Adipocyte (in vitro differentiated cells): ENCODE measurements around the gene SIGLEC11.

Experiments
- DNase-seq: peaks from one replicate; pipeline ENCODE4 v3.0.0-alpha.2; 2015; ENCODE audit warnings: low read depth
- H3K27me3 ChIP-seq: replicated peaks from 2 replicates; pipeline ENCODE4 v1.7.0; 2013; ENCODE audit warnings: mild to moderate bottlenecking, low read length, moderate library complexity; ENCODE audit not compliant: control insufficient read depth, insufficient read depth
- H3K36me3 ChIP-seq: 2 replicates; pipeline ENCODE4 v1.7.0; 2013; ENCODE audit warnings: low read length, mild to moderate bottlenecking, moderate library complexity; ENCODE audit not compliant: control insufficient read depth, insufficient read depth, severe bottlenecking
- H3K4me1 ChIP-seq: 2 replicates; pipeline ENCODE4 v1.7.0; 2013; ENCODE audit warnings: mild to moderate bottlenecking, low read length, moderate library complexity; ENCODE audit not compliant: control insufficient read depth, insufficient read depth
- H3K4me3 ChIP-seq: 2 replicates; pipeline ENCODE4 v1.7.0; 2013; ENCODE audit warnings: mild to moderate bottlenecking, low read length, moderate library complexity
- H3K9ac ChIP-seq: 2 replicates; pipeline ENCODE4 v1.7.0; 2013; ENCODE audit warnings: mild to moderate bottlenecking, low read length, moderate library complexity
- H3K9me3 ChIP-seq: 2 replicates; pipeline ENCODE4 v1.7.0; 2013; ENCODE audit warnings: mild to moderate bottlenecking, low read length, moderate library complexity; ENCODE audit not compliant: control insufficient read depth

The SIGLEC11 gene

DNA sequence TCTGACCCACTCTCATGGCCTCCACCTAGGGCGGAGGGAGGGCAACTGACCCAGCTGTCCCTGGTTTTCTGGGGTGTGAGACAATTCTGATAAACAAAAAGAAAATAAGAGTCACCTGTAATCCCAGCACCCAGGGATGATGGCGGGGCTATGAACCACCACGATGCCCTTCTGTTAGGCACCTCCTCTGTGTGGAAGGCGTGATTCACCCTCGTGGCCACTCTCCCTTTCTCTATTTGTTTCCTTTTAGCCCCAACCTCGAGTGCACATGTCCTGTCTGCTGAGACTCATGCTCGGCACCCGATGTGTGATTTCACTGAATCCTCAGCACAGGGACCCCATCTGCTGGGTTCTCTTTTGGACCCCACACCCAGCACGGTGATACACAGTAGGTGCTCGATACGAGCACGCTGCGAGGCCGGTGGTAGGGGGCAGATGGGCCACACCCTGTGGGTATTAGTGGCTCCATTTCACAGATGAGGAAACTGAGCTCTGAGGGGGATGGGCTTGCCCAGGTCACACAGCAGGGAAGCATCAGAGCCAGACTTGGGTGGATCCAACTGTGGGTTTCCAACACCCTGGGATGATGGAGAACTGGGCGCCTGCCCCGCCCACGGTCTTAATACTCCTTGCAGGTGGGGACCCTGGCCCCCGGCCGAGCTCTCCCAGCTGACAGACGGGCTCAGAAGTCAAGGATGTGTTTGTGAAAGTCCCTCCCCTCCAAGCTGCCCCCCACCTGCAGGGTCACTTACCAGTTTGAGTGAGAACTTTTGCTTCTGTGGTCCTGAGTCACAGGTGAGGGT, 39.3 kb upstream of the SIGLEC11 start:
- Histone ChIP-seq H3K4me1 (peaks cover 28% of the 10 kb centered on the region), H3K9ac (no peak overlapping the region), H3K9me3 (no peaks in the 10 kb centered on the region), H3K36me3 (peaks cover 59% of the 10 kb centered on the region), H3K27me3 (no peaks in the 10 kb centered on the region), H3K4me3 (no peak overlapping the region)
- DNase-seq, result no peak

GRCh38 chr19:49999371-50000010, 38.5 kb upstream of the SIGLEC11 start:
- H3K4me3 ChIP-seq, result no peak overlapping the region
- H3K9me3 ChIP-seq, result no peaks in the 10 kb centered on the region
- no peak for DNase-seq
- no peak overlapping the region for H3K9ac ChIP-seq
- peaks cover 25% of the 10 kb centered on the region for H3K4me1 ChIP-seq
- H3K36me3 ChIP-seq, result peaks cover 67% of the 10 kb centered on the region
- no peaks in the 10 kb centered on the region for H3K27me3 ChIP-seq

- DNase-seq, result peak; percentile 22
- Histone ChIP-seq H3K9me3 (no peaks in the 10 kb centered on the region), H3K4me1 (peaks cover 9% of the 10 kb centered on the region), H3K27me3 (no peaks in the 10 kb centered on the region), H3K36me3 (peaks cover 72% of the 10 kb centered on the region), H3K4me3 (no peak overlapping the region), H3K9ac (no peak overlapping the region)
These were observed 36.7 kb upstream of the SIGLEC11 start for GRCh38 chr19:49997709-49998108.

- Histone ChIP-seq H3K4me1 (no peaks in the 10 kb centered on the region), H3K9ac (no peak overlapping the region), H3K36me3 (peaks cover 68% of the 10 kb centered on the region), H3K9me3 (no peaks in the 10 kb centered on the region), H3K27me3 (no peaks in the 10 kb centered on the region), H3K4me3 (no peak overlapping the region)
- DNase-seq, result no peak
These were observed 27.5 kb upstream of the SIGLEC11 start for GRCh38 chr19:49988433-49988832.

DNA sequence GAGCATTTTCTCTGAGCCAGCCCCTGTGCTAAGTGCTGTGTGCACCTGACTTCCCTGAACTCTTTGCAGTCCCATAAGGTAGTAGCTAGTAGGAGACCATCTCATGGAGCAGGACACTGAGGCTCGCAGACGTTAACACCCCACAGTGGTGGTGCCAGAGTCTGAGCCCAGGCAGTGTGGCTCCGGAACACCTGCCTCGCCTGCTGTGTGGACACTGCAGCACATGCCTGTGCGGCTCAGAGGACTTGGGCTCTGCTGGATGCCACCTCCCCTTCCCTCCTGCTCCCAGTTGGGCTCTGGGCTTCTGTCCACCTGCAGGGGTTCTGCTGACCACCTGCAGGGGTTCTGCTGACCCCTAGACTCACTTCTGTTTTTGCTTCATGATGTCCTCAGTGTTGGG, 27.0 kb upstream of the SIGLEC11 start:
- Histone ChIP-seq H3K4me1 (no peaks in the 10 kb centered on the region), H3K9me3 (no peaks in the 10 kb centered on the region), H3K27me3 (no peaks in the 10 kb centered on the region), H3K9ac (no peak overlapping the region), H3K4me3 (no peak overlapping the region), H3K36me3 (peaks cover 68% of the 10 kb centered on the region)
- DNase-seq, result no peak

DNA sequence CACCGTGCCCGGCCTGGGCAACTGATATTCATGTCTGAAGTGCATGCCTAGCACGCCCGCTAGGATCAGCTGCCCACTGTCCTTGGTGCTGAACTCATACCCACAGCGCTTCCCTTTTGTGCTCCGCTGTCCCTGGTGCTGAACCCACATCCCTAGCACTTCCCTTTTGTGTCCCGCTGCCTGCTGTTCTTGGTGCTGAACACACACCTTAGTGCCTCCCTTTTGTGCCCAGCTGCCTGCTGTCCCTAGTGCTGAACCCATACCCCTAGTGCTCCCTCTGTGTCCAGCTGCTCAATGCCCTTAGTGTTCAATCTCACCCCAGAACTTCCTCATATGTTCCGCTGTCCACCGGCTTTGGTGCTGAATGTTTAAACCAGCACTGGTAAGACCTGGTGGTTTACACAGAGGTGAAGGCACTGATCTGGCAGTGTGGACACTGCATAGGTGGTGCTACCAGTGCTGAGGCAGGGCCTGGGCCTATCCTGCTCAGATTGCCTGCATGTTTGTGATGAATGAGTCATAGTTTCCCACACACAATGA, 26.3 kb upstream of the SIGLEC11 start:
- no peak overlapping the region for H3K9ac ChIP-seq
- no peaks in the 10 kb centered on the region for H3K4me1 ChIP-seq
- H3K9me3 ChIP-seq, result no peaks in the 10 kb centered on the region
- H3K27me3 ChIP-seq, result no peaks in the 10 kb centered on the region
- peaks cover 60% of the 10 kb centered on the region for H3K36me3 ChIP-seq
- DNase-seq, result peak; percentile 94
- H3K4me3 ChIP-seq, result no peak overlapping the region

DNA sequence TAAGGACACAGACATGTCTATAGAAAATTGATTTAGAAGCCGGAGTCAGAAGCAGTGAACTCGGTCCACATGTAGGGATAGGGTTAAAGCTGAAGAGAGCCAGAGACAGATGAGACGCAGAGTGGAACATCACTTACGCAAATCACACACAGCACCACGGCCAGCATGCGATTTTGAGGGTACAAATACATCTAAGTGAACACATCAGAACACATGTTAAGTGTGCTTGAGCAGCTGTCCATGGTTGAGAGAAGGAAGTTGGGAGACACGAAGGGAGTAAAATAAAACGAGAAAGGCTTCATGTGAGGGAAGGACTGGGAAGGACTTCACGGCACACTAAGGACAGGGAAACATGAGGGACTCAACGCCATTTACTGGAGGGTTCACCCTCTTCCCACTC, 25.4 kb upstream of the SIGLEC11 start:
- no peaks in the 10 kb centered on the region for H3K27me3 ChIP-seq
- DNase-seq, result no peak
- H3K9ac ChIP-seq, result no peak overlapping the region
- H3K36me3 ChIP-seq, result peaks cover 56% of the 10 kb centered on the region
- no peak overlapping the region for H3K4me3 ChIP-seq
- no peaks in the 10 kb centered on the region for H3K4me1 ChIP-seq
- no peaks in the 10 kb centered on the region for H3K9me3 ChIP-seq

DNA sequence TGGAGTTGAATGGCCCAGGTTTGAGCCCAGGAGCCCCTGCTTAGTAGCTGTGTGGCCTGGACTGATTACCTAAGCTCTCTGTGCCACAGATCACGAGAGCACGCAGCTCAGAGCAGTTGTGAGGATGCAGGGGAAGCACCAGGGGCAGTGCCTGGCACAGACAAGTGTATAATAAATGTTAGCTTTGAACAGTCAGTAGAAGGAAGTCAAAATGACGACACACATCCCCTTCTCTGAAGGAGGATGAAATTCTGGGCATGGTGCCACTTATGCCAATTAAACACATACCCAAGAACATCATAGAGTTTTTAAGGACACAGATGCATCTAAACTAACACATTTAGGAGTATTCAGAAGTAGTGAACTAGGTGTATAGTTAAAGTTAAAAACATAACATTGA, 24.9 kb upstream of the SIGLEC11 start:
- H3K27me3 ChIP-seq, result no peaks in the 10 kb centered on the region

DNA sequence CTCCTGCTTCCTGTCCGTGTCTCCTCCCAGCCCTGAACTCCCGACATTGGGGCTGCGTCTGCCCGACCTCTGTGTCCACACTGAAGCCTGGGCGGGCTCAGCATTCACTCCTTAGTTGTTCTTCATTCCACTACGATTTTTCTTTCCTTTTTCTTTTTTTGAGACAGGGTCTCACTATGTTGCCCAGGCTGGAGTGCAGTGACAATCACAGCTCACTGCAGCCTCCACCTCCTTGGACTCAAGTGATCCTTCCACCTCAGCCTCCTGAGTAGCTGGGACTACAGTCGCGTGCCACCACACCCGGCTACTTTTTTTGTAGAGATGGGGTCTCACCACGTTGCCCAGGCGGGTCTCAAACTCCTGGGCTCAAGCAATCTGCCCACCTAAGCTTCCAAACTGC, 23.5 kb upstream of the SIGLEC11 start:
- H3K9me3 ChIP-seq, result no peaks in the 10 kb centered on the region
- no peaks in the 10 kb centered on the region for H3K27me3 ChIP-seq
- no peak overlapping the region for H3K4me3 ChIP-seq
- no peak overlapping the region for H3K9ac ChIP-seq
- H3K36me3 ChIP-seq, result peaks cover 39% of the 10 kb centered on the region
- DNase-seq, result no peak
- no peaks in the 10 kb centered on the region for H3K4me1 ChIP-seq

More for the DNA sequence above, 24.9 kb upstream of the SIGLEC11 start:
- Histone ChIP-seq H3K4me1 (no peaks in the 10 kb centered on the region), H3K36me3 (peaks cover 51% of the 10 kb centered on the region), H3K9me3 (no peaks in the 10 kb centered on the region), H3K4me3 (no peak overlapping the region), H3K9ac (no peak overlapping the region)
- DNase-seq, result no peak

- Histone ChIP-seq H3K4me3 (no peak overlapping the region), H3K9me3 (no peaks in the 10 kb centered on the region), H3K4me1 (no peaks in the 10 kb centered on the region), H3K36me3 (peaks cover 36% of the 10 kb centered on the region), H3K27me3 (no peaks in the 10 kb centered on the region), H3K9ac (no peak overlapping the region)
- DNase-seq, result peak; percentile 66
These were observed 22.8 kb upstream of the SIGLEC11 start for GRCh38 chr19:49983645-49984229.
